Hematopoietic multipotent progenitor cell treated with erythropoietin and hydrocortisone succinate and interleukin-3 and kit ligand, for 17 days (in vitro differentiated cells): ENCODE data around the gene CEP41.

Experiments used
- DNase-seq: peaks from one replicate; pipeline ENCODE4 v3.0.0-alpha.2; 2015; ENCODE audit warnings: low spot score

CEP41 gene

DNA sequence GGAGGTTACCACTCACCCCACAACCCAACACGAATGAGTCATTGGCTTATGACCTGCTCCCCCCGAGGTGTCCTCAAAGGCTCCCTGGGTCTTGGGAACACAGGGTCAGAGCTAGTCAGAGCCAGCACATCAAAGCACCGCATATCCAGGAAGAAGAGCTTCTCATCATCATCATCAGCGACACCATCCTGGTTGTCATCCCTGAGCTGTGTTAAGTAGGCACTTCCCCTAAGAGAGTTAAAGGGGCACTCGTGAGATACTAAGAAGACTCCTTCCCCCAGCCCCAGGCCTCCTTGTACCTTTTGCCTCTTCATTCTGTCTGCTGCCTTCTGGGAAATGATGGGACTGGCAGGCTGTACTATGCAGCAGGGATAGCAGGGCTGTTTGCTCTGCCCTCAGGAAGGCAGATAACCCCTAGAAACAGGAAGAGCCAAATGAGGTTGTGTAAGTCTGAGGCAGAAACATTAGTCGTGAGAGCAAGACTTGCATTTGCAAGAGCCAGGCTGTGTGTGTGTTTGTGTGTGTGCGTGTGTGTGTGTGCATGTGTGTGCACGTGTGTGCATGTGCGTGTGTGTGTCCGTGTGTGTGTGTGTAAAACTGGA lies 71.6 kb downstream of the CEP41 start:
- DNase-seq, result no peak

DNA sequence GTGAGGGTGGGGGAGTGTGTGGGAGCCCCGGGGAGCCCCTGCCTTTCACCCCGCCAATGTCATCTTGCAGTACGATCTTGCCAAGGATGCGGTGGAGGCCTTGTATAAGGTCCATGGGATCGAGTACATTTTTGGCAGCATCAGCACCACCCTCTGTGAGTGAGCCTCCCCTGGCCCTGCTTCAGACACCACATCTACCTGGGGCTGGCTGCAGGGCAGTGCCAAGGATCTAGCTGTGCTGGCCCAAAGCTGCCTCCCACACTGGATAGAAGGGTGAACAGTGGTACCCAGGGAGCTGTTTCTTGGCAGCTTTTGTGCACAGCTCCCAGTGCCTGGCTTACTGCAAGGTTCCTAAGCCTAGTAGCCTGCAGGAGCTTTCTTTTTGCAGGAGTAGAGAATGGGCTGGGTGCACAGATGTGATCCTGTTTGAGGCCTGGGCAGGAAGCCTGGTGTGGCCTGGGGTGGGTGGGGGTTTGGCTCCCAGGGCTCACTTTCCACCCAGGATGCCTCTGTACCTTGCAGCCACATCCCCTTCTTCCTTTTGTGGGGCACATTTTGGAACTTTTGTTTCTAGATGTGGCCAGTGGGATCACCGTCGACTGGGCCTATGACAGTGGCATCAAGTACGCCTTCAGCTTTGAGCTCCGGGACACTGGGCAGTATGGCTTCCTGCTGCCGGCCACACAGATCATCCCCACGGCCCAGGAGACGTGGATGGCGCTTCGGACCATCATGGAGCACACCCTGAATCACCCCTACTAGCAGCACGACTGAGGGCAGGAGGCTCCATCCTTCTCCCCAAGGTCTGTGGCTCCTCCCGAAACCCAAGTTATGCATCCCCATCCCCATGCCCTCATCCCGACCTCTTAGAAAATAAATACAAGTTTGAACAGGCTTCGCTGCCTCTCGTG lies 72.7 kb downstream of the CEP41 start:
- DNase-seq, result no peak

DNA sequence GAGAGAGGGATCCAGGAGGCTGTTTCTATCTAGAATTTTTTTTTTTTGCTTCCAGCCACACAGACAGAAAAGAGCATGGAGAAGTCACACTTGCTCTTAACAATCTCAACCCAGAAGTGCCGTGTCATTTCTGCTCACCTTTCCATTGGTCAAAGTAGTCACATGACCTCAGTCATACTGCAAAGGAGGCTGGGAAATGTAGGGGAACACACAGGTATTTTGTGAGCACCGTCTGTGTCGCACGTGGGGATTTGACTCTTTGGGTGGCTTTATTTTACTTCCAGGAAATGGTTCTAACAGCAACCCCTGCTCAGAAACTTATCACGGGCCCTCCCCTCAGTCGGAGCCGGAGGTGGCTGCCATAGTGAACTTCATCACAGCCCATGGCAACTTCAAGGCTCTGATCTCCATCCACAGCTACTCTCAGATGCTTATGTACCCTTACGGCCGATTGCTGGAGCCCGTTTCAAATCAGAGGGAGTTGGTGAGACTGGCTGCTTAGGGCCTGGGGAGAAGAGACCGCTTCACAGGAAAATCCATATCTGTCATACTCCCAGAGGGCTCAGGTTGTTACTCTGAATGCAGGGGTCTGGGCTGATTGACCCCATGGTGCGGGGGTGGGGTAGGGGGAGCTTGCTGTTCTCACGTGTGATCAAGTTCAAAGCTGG lies 73.6 kb downstream of the CEP41 start:
- no peak for DNase-seq

- no peak for DNase-seq
These were observed 74.3 kb downstream of the CEP41 start for GRCh38 chr7:130366564-130366963.

- DNase-seq, result no peak
These were observed 75.0 kb downstream of the CEP41 start for GRCh38 chr7:130365511-130366441.

DNA sequence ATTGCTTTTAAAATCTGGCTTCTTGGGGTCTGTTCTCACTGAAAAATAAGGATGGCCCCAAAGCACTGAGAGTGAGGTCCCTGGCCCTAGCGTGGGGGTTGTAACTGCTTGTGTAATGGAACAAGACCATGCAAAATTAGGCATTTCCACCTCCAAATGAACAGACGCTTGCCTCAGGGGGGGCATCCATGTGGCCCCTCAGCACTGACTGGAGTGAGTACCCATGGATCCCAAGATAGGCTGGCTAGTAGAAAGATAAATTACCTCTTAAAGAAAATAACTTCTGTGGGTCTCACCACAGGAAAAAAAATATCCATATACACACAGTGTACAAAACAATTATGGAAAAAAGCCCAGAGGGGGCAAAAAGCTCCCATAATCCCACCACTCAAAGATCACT lies 75.7 kb downstream of the CEP41 start:
- DNase-seq, result no peak

GRCh38 chr7:130364451-130364850 lies 76.4 kb downstream of the CEP41 start:
- no peak for DNase-seq

DNA sequence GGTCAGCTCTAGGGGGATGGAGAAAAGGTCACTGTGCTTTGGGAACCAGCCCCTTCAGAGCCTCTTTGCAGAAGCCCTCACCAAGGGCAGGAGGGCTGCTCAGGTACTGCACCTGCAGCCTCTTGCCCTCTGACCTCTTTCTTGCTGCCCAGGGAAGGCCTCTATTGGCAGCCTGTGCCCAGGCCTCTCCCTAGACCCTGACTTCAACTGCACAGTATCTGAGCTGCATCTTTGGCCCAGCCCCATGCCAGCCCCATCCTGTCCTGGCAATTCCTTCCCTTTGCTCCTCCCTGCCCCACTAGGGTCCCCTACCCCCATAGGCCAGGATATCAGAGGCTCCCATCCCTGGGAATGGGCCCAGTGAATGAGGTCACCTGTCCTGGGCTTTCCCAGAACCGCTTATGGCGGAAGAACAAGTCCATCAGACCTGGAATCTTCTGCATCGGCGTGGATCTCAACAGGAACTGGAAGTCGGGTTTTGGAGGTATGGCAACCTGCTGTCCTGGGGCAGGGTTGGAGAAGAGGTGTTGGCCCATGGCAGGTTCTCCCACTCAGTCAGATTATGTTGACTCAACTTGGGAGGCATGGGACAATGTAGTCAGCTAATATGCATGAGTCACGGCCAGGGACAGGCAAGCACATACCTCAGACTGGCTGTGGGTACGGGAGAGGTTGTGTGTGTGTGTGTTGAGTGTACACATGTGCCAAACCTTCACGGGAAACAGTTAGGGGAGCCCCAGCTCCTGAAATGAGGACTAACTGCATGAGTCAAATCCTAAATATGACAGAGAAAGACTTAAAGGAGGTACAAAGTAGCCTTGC lies 77.6 kb downstream of the CEP41 start:
- no peak for DNase-seq

GRCh38 chr7:130362251-130362816 lies 78.5 kb downstream of the CEP41 start:
- no peak for DNase-seq

GRCh38 chr7:130361681-130362080 lies 79.1 kb downstream of the CEP41 start:
- DNase-seq, result no peak

DNA sequence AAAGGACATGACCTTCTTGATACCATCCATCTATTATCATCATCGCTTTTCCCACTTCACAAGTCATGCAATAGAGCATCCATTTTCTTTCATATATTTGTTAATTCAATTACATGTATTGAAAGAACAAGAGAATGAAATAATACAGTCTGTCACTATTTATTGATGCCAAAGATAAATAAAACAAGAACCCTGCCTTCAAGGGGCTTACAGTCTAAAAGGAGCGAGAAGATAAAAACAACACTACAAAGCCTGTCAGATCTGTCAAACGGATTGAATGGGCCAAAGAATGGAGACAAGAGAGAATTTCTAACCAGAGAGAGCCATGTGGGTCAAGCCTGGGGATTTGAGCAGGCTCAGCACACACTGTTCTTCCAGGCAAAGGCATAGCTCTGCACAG lies 80.3 kb downstream of the CEP41 start:
- no peak for DNase-seq

DNA sequence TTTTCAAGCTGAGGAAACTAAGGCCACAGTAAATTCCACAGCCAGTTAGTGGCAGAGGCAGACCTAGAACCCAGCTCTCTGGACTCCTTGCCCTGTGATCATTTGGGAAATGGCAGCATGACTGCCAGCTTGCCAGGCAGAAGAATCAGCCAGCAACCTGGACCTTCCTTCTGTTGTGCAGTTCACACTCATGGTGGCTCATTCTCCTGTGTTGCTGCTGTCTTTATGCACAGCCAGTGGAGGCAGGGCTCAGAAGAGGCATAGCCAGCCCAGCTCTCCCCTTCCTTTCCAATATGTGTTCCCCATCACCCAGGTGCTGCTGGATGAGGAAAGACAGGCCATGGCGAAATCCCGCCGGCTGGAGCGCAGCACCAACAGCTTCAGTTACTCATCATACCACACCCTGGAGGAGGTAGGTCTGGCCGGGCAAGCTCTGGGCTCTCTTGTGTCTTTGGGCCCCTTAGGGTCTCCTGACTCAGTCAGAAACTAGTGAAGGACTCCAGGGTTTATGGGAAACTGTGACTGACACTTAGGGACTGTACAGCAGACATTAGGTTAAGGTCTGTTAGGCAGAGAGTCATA lies 81.4 kb downstream of the CEP41 start:
- DNase-seq, result no peak

DNA sequence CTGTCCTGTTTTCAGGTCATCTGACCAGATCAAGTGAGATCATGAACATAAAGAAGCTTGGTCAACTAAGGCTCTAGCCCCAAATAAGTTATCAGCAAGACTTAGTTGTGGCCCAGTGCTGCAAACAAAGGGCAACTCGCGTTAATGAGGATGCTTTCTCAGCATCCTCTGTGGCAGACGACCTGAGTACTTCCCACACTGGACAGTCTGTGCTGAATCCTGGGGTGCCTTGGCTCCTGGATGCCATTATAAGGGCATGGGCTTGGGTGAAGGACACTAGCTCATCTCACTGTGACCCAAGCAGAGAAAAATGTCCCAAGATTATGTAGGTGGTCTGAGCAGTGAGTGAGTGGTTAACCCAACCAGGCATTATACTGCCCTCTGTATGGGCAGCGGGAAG lies 82.3 kb downstream of the CEP41 start:
- DNase-seq, result no peak

GRCh38 chr7:130356876-130357611 lies 83.8 kb downstream of the CEP41 start:
- no peak for DNase-seq

- no peak for DNase-seq
These were observed 84.5 kb downstream of the CEP41 start for GRCh38 chr7:130356121-130356875.

DNA sequence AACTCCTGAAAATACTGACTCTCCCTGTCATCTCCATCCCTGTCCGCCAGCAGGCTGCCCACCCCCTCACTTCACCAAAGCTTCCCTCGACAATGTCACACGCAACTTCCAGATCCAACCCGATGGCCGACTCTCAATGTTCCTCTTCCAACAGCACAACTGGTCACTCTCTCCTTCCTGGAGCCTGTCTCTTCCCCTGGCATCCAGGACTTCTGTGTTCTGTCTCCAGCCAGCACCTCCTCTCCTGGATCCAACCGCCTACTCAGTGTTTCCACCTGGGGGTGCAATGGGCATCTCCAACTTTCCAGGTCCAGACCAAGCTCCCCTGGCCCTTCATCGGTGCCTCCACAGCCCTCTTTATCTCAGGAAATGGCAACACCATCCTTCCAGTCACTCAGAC lies 87.6 kb downstream of the CEP41 start:
- no peak for DNase-seq

DNA sequence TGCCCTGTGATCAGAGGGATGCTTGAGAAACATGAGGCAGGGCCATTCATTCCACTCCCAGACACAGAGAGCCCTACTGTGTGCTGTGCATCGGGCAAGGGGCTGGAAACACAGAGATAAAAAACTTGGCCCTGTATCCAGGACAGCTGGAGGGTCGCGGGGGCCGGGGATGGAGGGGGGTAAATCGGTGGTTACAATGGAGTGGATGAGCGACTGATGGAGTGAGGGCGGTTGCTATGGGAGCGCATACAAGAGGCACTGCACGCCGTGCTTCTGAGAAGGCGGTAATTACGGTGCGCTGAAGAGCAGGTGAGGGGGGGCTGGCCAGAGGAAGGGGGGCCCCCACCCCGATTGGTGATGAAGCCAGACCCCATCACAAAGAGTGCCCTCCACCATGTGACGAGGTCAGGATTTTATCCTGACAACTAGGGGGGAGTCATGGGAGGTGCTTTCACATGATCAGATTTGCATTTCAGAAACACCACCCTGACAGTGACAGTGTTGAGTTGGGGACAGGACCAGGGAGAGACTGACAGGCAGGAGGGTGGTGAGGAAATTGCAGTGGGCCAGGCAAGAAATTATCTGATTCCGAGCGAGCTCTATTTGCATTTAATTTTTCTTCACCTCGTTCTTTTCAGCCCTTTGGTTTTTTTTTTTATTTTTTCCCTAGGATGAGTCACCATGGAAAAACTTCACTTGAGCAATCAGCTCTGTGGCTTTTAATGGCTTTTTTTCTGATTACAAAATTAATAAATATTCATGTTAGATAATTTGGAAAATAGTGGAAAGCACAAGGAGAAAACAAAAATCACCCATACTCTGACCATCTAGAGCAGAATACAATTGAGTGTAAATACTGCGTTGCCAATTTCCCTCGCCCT lies 88.4 kb downstream of the CEP41 start:
- DNase-seq, result no peak

DNA sequence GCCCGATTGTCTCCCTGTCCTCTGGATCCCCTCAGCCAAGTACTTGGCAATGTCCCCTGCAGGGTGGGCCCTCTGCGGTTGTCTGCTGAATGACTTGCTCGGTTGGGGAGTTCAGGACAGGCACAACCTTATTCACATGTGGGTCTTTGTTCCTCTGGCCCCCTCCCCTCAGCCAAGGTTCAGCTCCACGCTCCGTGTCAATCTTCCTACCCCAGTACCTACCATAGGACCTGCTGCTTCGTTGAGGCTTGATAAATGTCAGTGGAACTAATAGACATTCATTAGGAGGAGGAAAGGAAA lies 89.1 kb downstream of the CEP41 start:
- DNase-seq, result no peak
